Mammary epithelial cell (primary cell): Measurements from ENCODE around the gene RABGAP1L.

Source experiments
- EZH2 ChIP-seq: IDR thresholded peaks from 2 replicates; pipeline ENCODE4 v1.6.1; 2012; ENCODE audit warnings: low read length, inconsistent platforms, borderline replicate concordance
- TF ChIP-seq, protein P1 (sequence below), 2 donors: IDR thresholded peaks in 1 of 2; conservative IDR thresholded peaks in 1 of 2; 2 replicates each; pipeline ENCODE4 v1.5.1; 2011 to 2012; ENCODE audit warnings: inconsistent platforms in 2 of 2, low read length in 2 of 2, mild to moderate bottlenecking in 2 of 2, control low read depth in 1 of 2, low read depth in 1 of 2; ENCODE audit not compliant: insufficient read depth in 1 of 2; ENCODE audit errors: extremely low read depth in 1 of 2

DNA sequence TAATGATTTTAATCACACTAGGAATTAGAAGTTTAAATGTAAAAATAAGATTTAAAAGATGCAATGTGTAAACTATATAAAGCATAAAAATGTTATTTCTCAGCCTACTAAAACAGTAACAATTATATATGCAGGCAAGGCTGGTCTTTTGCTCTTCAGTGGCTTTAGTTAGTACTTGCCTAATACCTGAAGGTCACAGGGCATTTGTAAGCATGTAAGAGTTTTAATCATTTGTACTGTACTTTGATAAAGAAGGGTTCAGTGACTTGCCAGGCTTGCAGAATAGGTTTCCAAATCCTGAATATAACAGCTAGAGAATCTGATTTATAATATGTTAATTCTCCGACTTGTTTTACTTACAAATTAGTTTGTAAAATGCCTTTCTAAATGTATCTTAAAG lies 545.0 kb downstream of the RABGAP1L start:
- no peak for TF ChIP-seq EZH2
- TF ChIP-seq, protein P1, sequence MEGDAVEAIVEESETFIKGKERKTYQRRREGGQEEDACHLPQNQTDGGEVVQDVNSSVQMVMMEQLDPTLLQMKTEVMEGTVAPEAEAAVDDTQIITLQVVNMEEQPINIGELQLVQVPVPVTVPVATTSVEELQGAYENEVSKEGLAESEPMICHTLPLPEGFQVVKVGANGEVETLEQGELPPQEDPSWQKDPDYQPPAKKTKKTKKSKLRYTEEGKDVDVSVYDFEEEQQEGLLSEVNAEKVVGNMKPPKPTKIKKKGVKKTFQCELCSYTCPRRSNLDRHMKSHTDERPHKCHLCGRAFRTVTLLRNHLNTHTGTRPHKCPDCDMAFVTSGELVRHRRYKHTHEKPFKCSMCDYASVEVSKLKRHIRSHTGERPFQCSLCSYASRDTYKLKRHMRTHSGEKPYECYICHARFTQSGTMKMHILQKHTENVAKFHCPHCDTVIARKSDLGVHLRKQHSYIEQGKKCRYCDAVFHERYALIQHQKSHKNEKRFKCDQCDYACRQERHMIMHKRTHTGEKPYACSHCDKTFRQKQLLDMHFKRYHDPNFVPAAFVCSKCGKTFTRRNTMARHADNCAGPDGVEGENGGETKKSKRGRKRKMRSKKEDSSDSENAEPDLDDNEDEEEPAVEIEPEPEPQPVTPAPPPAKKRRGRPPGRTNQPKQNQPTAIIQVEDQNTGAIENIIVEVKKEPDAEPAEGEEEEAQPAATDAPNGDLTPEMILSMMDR (conservative IDR thresholded peaks at IDR 0.05 in 1 of 2, IDR thresholded peaks at IDR 0.05 in 1 of 2; ENCODE audit: extremely low read depth in 1 of 2, insufficient read depth in 1 of 2, low read depth in 1 of 2, low read length in 2 of 2) = no peak
